HG03521 (cell line): ENCODE measurements around the gene TAPBPL.
"Not testable (repeated sequence)": the region's sequence is repeated elsewhere in the genome, so short reads cannot be mapped to it uniquely, and the experiment has no call there.

ENCODE experiments used
- ATAC-seq: cut with Tn5 transposase; IDR thresholded peaks from one replicate; pipeline ENCODE4 v1.9.1; 2021; ENCODE audit warnings: mild to moderate bottlenecking, moderate library complexity; ENCODE audit not compliant: unreplicated experiment

The TAPBPL gene

DNA sequence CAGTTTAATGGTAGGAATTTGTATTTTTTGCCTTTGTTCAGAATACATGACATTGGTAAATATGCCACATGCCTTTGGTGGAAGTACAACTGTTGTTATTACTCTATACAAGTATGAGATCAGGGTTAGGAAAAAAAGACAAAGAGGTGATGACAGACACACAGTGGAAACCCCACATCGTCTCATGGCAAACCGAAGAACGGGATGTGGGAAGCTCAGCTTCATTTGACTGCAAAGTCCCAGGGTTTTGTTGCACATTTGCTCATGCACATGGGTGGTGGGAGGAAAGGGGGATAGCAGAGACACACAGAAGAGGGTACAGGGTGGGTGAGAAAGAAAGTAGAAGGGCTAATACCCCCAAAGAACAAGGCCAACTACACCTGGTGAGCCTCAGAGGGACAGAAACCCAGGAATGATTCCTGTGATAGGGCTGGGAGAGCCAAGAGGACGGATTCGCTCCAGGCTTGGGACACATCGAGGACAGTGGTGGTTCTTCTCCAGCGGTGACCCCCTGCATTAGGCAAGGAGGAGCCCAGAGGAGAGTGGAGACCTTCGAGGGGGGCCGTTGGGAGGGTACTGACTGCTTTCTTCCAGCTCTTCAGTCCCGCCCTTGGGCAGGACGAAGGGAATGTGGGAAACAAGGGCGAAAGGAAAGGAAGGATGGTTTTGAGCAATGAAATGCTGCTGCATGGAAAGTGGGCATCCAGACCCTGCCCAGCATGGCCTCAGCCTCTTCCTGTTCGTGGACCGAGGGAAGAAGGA is 10.6 kb downstream of the TAPBPL start:
- no peak for ATAC-seq

DNA sequence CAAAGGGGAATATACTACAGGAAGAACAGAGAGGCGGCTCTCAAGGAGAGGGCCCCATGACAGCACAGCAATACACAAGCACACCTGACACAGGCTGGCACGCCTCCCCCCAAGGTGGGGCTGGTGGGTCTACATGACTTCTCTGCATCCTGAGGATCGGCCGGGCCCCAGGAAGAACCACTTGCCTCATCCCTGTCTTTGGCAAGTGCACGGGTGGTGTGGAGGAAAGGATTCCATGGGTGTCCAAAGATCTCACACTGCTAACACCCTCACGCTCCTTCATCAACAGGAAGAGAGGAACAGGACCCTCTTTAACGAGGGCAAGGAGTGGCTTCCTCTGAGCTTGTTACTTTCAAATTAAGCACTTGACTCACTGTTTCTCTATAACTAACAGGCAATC is 11.4 kb downstream of the TAPBPL start:
- ATAC-seq, result no peak

DNA sequence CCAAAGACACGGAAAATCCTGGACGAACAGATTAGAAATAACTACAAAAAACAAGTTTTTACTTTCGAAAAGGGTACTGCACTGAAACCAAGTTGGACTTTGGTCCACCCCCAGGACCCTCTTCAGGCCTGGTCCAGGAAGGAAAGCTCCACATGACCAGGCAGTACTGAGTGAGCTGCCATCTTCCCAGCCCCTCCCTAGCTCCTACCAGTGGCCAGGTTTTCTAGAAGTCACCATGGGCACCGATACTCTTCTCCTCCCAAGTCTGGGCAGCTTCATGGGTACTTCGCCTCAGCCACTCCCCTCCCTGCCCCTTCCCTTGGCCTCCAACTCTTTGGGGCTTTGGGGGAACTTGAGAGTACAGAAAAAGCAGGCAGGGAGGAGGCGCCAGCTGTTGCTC is 12.0 kb downstream of the TAPBPL start:
- no peak for ATAC-seq

DNA sequence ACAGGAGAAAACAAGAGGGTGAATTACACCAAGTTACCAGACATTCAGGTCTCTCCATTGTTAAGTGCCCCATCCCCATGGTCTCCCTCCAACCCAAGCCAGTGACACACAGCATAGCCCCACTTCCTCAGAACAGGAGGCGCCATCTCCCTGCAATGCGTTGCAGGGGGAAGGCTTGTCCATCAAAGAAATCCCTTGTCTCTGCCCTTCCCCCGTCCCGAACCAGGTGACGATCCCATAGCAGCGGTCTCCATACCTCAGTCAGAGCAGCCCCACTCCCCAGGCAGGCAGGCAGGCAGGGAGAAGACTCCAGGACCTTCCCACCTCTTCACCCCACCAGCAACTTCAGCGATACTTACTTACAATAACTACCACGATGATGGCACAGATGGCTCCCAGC is 12.7 kb downstream of the TAPBPL start:
- ATAC-seq, result no peak

- ATAC-seq, result no peak
Observed at GRCh38 chr12:6465467-6466183, 13.8 kb downstream of the TAPBPL start.

DNA sequence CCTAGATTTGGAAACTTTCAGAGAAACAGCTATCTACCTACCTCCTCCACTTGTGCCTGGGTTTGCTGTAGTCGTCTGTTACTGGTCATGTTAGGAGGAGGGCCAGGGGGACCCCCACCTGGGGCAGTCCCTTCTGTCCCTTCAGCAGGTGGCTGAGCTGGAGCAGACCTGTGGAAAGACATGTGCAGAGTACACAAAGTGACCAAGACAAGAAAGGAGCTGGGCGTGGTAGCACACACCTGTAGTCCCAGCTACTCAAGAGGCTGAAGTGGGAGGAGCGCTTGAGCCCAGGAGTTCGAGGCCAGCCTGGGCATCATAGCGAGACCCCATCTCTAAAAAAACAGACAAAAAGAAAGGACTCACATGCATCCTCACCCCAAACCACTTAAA is 14.3 kb downstream of the TAPBPL start:
- ATAC-seq, result no peak

- not testable (repeated sequence) for ATAC-seq
Observed at GRCh38 chr12:6466751-6467150, 14.9 kb downstream of the TAPBPL start.

DNA sequence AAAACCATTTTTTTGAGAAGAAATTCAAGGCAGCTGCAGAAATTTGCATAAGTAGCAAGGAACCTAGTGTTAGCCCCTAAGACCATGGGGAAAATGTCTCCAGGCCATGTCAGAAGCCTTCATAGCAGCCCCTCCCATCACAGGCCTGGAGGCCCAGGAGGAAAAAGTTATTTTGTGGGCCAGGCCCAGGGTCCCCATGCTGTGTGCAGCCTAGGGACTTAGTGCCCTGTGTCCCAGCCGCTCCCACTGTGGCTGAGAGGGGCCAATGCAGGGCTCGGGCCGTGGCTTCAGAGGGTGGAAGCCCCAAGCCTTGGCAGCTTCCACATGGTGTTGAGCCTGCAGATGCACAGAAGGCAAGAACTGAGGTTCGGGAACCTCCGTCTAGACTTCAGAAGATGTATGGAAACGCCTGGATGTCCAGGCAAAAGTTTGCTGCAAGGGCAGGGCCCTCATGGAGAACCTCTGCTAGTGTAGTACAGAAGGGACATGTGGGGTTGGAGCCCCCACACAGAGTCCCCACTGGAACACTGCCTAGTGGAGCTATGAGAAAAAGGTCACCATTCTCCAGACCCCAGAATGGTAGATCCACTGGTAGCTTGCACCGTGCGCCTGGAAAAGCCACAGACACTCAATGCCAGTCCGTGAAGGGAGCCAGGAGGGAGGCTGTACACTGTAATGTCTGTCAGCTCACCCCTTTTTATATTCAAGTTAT is 15.9 kb downstream of the TAPBPL start:
- ATAC-seq, result not testable (repeated sequence)

DNA sequence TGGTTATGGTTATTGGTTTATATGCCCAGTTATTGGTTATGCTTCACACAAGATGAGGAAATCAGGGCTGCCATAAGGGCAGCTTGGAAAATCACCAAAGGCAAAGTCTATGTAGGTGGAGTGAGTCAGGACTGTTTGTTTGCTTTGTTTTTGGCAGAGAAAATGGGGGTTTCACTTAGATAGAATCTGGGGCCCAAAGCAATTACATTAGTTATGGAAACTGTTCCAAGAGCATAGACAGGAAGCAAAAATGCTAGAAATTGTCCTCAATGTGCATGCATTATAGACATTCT is 16.4 kb downstream of the TAPBPL start:
- ATAC-seq, result no peak

DNA sequence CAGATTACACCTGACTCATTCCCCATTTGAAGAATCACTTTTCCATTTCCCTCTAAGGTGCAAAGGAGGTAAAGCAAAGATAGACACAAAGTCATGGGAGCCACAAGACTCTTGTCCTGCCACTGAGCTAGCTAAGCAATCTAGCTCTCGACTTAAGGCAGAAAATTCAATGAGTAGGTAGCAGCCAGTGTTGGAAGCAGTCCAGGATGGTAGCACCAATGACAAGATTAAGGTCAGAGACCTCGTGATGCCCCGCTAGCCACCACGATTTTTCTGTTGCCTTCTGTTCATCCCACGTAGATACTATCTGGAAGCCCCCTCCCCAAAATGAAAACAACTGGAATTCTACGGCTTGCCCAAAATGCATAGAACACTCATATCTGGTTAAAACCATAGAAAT is 17.2 kb downstream of the TAPBPL start:
- ATAC-seq, result no peak

DNA sequence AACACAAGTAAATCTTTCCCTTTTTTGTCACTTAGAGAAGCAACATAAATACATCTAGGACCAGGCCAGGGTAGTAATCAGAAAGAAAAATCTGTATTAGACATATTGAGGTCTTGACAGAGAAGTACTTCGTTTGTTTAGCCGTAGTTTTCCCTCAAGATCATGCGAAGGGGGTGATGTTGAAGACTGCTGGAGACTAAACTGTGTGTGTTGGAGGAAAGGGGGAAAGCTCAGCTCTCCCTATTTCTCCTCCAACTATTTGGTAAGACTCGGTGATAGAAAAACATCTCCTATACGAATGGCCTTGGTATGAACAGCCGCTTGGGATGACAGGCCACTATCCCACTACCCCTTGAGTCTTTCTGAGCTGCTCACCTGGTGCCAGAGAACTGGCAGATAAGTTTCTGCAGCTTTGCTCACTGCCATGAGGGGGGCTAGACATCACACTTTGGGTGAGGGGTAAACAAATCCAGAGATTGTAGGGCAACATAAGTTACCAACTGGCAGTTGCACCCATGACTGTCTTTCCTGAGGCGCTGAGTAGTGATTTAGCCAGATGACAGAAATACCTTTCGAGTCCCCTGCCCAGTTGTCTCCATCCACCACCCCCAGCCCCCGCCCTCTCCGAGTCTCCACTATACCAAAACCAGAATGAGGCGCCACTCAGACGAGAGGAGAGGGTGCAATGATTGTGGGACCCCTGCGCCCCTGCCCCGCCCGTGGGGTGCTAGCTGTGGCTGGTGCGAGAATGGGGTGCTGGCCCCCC is 17.9 kb downstream of the TAPBPL start:
- no peak for ATAC-seq

GRCh38 chr12:6470375-6471163 is 18.7 kb downstream of the TAPBPL start, which contains the start of gene VAMP1:
Gene VAMP1, minus strand, starts transcription at chr12:6470677. Its CDS starts 146 bp downstream, at chr12:6470531.
- ATAC-seq, result peak; percentile 83

DNA sequence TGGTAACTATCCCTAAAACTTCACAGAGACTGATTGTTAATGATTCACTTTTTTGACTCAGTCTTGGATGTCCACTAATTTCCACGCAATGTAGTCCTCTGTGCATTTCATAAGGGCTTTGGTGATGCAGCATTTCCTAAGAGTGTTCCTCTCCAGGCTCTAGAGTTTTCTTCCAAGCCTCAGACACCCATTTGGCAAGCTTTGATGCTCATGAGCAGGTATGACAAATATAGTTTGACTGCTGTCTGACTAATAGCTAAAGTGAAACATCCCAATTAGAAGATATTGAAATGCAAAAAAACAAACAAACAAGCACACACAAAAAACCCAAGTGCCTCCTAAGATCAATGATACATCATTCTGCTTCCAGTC is 20.1 kb downstream of the TAPBPL start:
- ATAC-seq, result no peak

GRCh38 chr12:6472491-6472890 is 20.6 kb downstream of the TAPBPL start:
- ATAC-seq, result no peak

GRCh38 chr12:6475233-6475975 is 23.6 kb downstream of the TAPBPL start:
- ATAC-seq, result not testable (repeated sequence)

DNA sequence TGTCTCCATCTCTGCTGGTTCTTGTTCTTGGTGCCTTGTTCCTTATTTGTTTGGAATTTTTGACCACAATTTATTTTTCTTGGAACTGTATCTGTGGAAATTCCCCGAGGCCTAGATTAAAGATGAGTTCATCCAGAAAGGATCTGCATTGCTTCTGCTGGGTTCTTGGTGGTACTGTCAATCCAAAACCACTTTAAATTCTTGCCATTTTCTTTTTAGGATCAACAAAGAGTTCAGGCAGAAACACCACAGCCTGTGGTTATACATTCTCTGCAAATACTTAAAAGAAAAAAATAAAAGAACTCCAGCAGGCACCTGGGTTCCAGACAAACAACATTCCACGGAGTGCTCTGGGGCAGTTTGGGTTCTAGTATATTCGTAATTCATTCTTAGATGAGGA is 24.6 kb downstream of the TAPBPL start:
- ATAC-seq, result no peak

- not testable (repeated sequence) for ATAC-seq
Observed at GRCh38 chr12:6477601-6478377, 25.9 kb downstream of the TAPBPL start.

GRCh38 chr12:6478416-6478815 is 26.6 kb downstream of the TAPBPL start:
- ATAC-seq, result no peak

DNA sequence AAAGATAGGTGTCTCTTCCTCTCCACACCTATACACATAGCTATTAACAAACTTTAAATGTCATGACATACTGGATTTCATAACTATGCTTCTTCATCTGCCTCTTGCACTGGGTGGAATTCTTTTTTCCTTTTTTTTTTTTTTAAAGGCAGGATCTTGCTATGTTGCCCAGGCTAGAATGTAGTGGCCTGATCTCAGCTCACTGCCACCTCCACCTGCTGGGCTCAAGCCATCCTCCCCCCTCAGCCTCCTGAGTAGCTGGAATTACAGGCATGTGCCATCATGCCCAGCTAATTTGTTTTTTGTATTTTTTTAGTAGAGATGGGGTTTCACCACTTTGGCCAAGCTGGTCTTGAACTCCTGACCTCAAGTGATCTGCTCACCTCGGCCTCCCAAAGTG is 36.4 kb downstream of the TAPBPL start:
- ATAC-seq, result no peak
